Stimulated activated CD8-positive, alpha-beta memory T cell treated with anti-CD3 and anti-CD28 coated beads, Interleukin-12 subunit alpha, Interleukin-12 subunit beta, amount 100 ng/mL, for 4 hours (primary cell): ENCODE data around the gene SPART.
"Not testable (repeated sequence)": the region's sequence is repeated elsewhere in the genome, so short reads cannot be mapped to it uniquely, and the experiment has no call there.

Experiments
- DNase-seq: peaks from one replicate; pipeline ENCODE4 v3.0.0-alpha.2; 2020; ENCODE audit warnings: low read depth

SPART gene

GRCh38 chr13:36313047-36313969, 32.9 kb downstream of the SPART start:
- no peak for DNase-seq

GRCh38 chr13:36310417-36311108, 35.6 kb downstream of the SPART start:
- no peak for DNase-seq

- no peak for DNase-seq
Measured at GRCh38 chr13:36302289-36302688, 43.9 kb downstream of the SPART start.

- DNase-seq: not testable (repeated sequence)
Measured at GRCh38 chr13:36299469-36299868, 46.7 kb downstream of the SPART start.

- DNase-seq: no peak
Measured at GRCh38 chr13:36298535-36299068, 47.6 kb downstream of the SPART start.

- peak; percentile 31 for DNase-seq
Measured at GRCh38 chr13:36297366-36298338, 48.5 kb downstream of the SPART start, which contains the start of gene CCDC169. Gene CCDC169 (minus strand): TSS chr13:36297814. CDS start chr13:36297719, 95 bp downstream.

- no peak for DNase-seq
Measured at GRCh38 chr13:36294096-36294495, 52.1 kb downstream of the SPART start.

GRCh38 chr13:36293497-36293896, 52.7 kb downstream of the SPART start:
- DNase-seq: no peak

- DNase-seq: no peak
Measured at GRCh38 chr13:36288794-36289391, 57.3 kb downstream of the SPART start.

GRCh38 chr13:36286006-36286405, 60.2 kb downstream of the SPART start:
- DNase-seq: no peak

GRCh38 chr13:36282821-36283432, 63.3 kb downstream of the SPART start:
- no peak for DNase-seq

GRCh38 chr13:36275190-36276002, 70.8 kb downstream of the SPART start:
- DNase-seq: no peak

GRCh38 chr13:36273431-36273830, 72.8 kb downstream of the SPART start:
- DNase-seq: no peak

- no peak for DNase-seq
Measured at GRCh38 chr13:36261976-36262375, 84.2 kb downstream of the SPART start.

GRCh38 chr13:36261011-36261410, 85.2 kb downstream of the SPART start:
- DNase-seq: no peak

GRCh38 chr13:36259361-36260137, 86.6 kb downstream of the SPART start:
- DNase-seq: no peak

- no peak for DNase-seq
Measured at GRCh38 chr13:36258831-36259230, 87.4 kb downstream of the SPART start.
